Right lobe of liver (tissue), 6 donors: Measurements from ENCODE around the gene MAML3. TPM values are rescaled to one million over a fixed set of nuclear protein-coding genes. Genes with fewer than 3 reads are reported as not detected.

Experiments used
- ATAC-seq, 4 donors: fragments of 200-7000 bp; cut with Tn5 transposase; one replicate each; pipeline ENCODE4 v1.9.1; 2020; ENCODE audit warnings: mild to moderate bottlenecking in 4 of 4, moderate library complexity in 4 of 4
- DNase-seq, 3 donors: peaks; one replicate each; pipeline ENCODE4 v3.0.0-alpha.2; 2020
- H3K27ac ChIP-seq, 3 donors: fragments of 200-600 bp; one replicate each; pipeline ENCODE4 v1.8.0; 2022
- H3K27me3 ChIP-seq, 2 donors: fragments of 200-600 bp; one replicate each; pipeline ENCODE4 v1.8.0; 2022
- H3K36me3 ChIP-seq, 4 donors: fragments of 200-600 bp; sonication (generic) in 1 of 4; one replicate each; pipeline versions ENCODE4 v1.5.1 to v1.8.0; 2017 to 2022; ENCODE audit warnings: control low read depth in 1 of 4
- H3K4me1 ChIP-seq, 4 donors: fragments of 200-600 bp; sonication (generic) in 1 of 4; one replicate each; pipeline versions ENCODE4 v1.5.1 to v1.8.0; 2017 to 2022; ENCODE audit warnings: control low read depth in 1 of 4
- H3K4me3 ChIP-seq, 3 donors: fragments of 200-600 bp; one replicate each; pipeline ENCODE4 v1.8.0; 2022
- H3K9me3 ChIP-seq, 4 donors: fragments of 200-600 bp; sonication (generic) in 1 of 4; one replicate each; pipeline versions ENCODE4 v1.5.1 to v1.8.0; 2017 to 2022; ENCODE audit warnings: control low read depth in 1 of 4
- POLR2A ChIP-seq: fragments of 450-650 bp; IDR thresholded peaks from one replicate; pipeline ENCODE4 v1.6.1; 2017; ENCODE audit warnings: antibody characterized with exemption, mild to moderate bottlenecking
- WGBS: methylation state at CpG from one replicate; pipeline ENCODE4 v1.1.6; 2018; ENCODE audit warnings: low coverage, low lambda C conversion rate; ENCODE audit not compliant: insufficient coverage; ENCODE audit errors: missing lambda C conversion rate; 5-methylcytosine and 5-hydroxymethylcytosine counted together
- intact Hi-C, 2 donors: fragments of 100-400 bp; cut with DNase I; formaldehyde crosslinking; loops; one replicate each; pipeline versions ENCODE4 v1.11.2 to v1.14.1; 2022
- total RNA-seq, 6 experiments: library from RNA; depleted of rRNA in 2 of 6; stranded (reverse); fragments of >200 nt in 2 of 6; fragmentation: NEBNext Ultra II Directional in 3 of 6; extraction: Animal tissue kit (Norgen Biotek cat#: 25700) in 3 of 6; gene quantifications; one replicate each; pipeline versions ENCODE4 v1.1.0 to v1.2.4, GENCODE V29; 2016 to 2023
- TF ChIP-seq, protein P1 (sequence below), 4 donors: fragments of 200-600 bp in 3 of 4; fragments of 450-650 bp in 1 of 4; IDR thresholded peaks; one replicate each; pipeline versions ENCODE4 v1.5.1 to v1.8.0; 2016 to 2022; ENCODE audit warnings: antibody characterized with exemption in 4 of 4, mild to moderate bottlenecking in 2 of 4
- donor health status: DM: no; HTN: yes; CAD: no.
- donor health status: DM: no; HTN: no; CAD: no.
- donor health status: DM: no; HTN: no; CAD: no.
- donor health status: DM: no; HTN: yes; CAD: no.
- donor health status: DM: no; HTN: yes; CAD: no.

Gene MAML3
- total RNA-seq, 6 experiments from 2014 or later, result 2.6 to 7.8 (median 5.0) TPM

DNA sequence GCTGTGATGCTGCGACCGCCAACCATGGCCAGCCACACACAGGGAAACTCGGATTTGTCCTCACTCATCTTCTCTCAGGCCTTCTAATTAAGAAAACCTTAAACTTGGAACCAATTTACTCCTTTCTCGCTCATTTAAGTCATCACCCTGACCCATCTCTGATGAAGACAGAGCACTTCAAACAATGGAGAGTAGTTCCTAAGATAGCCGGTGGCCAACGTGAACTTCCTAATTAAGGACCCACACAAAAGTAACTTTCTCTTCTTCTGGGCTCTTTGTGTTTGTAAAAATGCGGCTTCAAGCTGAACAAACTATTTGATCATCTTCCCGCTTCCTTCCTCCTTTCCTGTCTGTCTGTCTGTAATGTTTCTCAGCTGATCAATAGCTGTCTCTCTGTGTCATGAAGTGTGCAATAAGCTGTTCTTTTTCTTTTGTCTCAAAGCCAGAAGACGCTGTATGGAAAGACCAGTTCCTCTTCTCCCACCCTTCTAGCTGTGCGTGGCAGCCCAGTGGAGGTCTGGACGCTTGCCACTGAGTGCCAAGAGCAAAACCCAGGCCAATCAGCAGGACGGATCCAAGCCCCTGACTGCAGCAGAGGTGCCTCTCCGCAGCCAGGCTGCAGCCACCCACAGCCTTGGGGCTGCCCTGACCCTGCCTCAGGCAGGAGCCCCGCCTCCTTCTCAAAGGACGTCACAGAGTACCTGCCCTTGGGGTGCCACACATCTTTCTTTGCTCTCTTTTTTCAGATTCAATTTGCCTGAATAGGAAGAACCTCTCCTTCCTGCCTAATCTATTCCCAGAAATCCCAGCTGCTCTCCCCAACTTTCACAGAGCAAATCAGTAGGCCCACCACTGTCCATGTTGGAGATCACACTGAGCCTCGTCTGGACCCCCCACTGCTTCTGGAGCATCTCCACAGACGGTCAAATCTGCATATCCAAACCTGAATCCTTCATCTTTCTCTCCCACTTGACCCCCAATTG is 59.3 kb downstream of the MAML3 start:
- peak; percentile 26 to 51 (median 38) for ATAC-seq
- Histone ChIP-seq H3K36me3 (no peaks in the 10 kb centered on the region), H3K27ac (peak overlapping the region; percentile 8 to 33 (median 23)), H3K27me3 (no peaks in the 10 kb centered on the region), H3K9me3 (no peaks in the 10 kb centered on the region), H3K4me3 (no peak overlapping the region), H3K4me1 (peaks cover 0 to 22% (median 4%) of the 10 kb centered on the region in 4 donors)
- TF ChIP-seq POLR2A, result no peak
- TF ChIP-seq, protein P1, sequence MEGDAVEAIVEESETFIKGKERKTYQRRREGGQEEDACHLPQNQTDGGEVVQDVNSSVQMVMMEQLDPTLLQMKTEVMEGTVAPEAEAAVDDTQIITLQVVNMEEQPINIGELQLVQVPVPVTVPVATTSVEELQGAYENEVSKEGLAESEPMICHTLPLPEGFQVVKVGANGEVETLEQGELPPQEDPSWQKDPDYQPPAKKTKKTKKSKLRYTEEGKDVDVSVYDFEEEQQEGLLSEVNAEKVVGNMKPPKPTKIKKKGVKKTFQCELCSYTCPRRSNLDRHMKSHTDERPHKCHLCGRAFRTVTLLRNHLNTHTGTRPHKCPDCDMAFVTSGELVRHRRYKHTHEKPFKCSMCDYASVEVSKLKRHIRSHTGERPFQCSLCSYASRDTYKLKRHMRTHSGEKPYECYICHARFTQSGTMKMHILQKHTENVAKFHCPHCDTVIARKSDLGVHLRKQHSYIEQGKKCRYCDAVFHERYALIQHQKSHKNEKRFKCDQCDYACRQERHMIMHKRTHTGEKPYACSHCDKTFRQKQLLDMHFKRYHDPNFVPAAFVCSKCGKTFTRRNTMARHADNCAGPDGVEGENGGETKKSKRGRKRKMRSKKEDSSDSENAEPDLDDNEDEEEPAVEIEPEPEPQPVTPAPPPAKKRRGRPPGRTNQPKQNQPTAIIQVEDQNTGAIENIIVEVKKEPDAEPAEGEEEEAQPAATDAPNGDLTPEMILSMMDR (IDR thresholded peaks at IDR 0.05), result no peak
- DNase-seq, result peak; percentile 57 to 60 (median 58)
- intact Hi-C loops, result no loop called here
- WGBS, result 38% methylated on average over 8 of the region's 17 CpGs

DNA sequence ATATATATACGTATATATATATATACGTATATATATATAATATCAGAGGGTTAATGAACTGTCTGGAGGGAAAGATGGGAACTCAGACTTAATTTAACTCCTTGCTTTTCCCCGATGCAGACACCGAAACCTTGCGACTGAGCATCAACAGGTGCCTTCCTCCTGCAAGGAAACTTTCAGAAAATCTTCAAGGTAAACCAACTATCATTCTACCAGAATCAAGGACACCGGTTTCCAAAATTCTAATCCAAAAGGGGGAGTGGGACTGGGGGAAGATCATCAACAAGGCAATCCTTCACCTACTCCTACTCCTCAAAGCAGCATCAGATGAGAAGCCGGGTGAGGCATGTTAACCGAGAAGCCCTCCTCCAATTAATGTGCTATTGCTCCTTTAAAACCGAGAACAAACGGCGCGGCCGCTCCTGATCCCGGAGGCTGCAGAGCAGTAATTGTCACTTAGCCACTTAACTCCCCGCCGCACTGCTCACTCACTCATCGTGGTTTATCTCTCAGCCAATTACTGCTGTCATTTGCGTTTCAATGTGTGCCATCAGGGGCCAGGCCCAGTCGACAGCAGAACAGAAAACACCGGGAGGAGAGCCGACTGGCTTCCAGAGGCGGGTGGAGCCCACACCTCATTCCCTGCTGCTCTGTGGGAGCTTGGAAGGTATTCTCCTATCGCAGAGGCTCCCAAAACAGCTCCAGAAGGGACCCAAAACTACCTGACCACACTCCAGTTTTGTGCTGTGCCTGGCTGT is 61.7 kb downstream of the MAML3 start:
- Histone ChIP-seq H3K36me3 (no peaks in the 10 kb centered on the region), H3K4me3 (peak overlapping the region in 2 of 3 donors; percentile 17 to 39), H3K27ac (peak overlapping the region; percentile 28 to 51 (median 39)), H3K9me3 (no peaks in the 10 kb centered on the region), H3K4me1 (peaks cover 0 to 22% (median 2%) of the 10 kb centered on the region in 4 donors), H3K27me3 (no peaks in the 10 kb centered on the region)
- intact Hi-C loops, result no loop called here
- no peak for TF ChIP-seq POLR2A
- TF ChIP-seq, protein P1 (IDR thresholded peaks at IDR 0.05), result no peak
- 30% methylated on average over 19 of the region's 23 CpGs for WGBS
- DNase-seq (peak in 2 of 3 donors; percentile 37 to 54), ATAC-seq (peak; percentile 43 to 67 (median 54))

DNA sequence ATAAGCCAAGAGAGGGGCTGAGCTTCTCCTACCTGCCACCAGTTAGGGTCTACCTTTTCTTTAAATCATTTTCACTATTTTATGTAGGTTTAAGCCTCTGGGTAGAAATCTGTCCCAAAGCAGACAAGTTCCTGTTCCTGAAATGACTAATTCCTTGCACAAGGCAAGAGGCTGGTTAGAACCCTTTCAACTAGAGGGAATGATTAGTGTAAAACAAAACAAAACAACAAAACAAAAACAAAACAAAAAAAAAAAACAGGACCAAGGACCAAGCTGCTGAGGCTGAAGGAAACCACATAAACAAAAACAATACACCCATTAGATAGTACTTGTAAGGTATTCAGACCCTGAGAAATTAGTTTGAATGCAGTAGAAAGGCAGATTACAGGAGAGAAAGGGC is 62.7 kb downstream of the MAML3 start:
- Histone ChIP-seq H3K36me3 (no peaks in the 10 kb centered on the region), H3K27me3 (no peaks in the 10 kb centered on the region), H3K27ac (no peak overlapping the region), H3K9me3 (no peaks in the 10 kb centered on the region), H3K4me3 (no peak overlapping the region), H3K4me1 (peaks cover 0 to 18% (median under 1%) of the 10 kb centered on the region in 4 donors)
- TF ChIP-seq POLR2A, result no peak
- TF ChIP-seq, protein P1 (IDR thresholded peaks at IDR 0.05), result no peak
- intact Hi-C loops, result no loop called here
- DNase-seq, result no peak
- no peak for ATAC-seq

DNA sequence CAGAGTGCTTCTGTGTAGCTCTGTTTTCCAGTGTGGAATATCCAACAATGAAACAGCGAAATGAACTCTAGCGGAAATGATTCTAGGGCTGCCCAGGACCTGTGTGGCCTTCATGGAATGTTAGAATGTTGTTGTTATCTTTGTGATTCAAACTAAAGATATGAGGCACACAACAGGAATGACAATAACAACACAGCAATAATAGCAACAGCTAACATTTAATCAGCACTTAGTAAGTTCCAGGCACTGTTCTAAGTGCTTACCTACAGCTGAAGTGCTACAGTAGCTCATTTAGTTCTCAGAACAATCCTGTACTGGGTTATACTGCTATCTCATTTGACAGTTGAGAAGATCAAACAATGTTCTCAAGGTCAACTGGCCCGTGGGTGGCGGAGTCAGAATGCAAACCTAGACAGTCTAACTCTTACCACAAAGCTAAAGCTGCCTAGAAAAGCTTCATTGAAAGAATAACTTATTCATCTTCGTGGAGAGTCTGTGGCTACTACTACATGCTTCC is 63.7 kb downstream of the MAML3 start:
- intact Hi-C loops, result no loop called here

More for the DNA sequence above, 63.7 kb downstream of the MAML3 start:
- ATAC-seq (no peak), DNase-seq (no peak)
- WGBS, result 57% methylated on average over 5 of the region's 5 CpGs
- Histone ChIP-seq H3K4me1 (peaks cover 0 to 18% (median 0%) of the 10 kb centered on the region in 4 donors), H3K9me3 (no peaks in the 10 kb centered on the region), H3K27ac (no peak overlapping the region), H3K27me3 (no peaks in the 10 kb centered on the region), H3K36me3 (no peaks in the 10 kb centered on the region), H3K4me3 (no peak overlapping the region)
- TF ChIP-seq, protein P1 (IDR thresholded peaks at IDR 0.05), result no peak
- no peak for TF ChIP-seq POLR2A
